Neural cell (in vitro differentiated cells): ENCODE measurements around the gene CDC5L.

Source experiments
- CTCF ChIP-seq: fragments of 450-650 bp; IDR thresholded peaks from 2 replicates; pipeline ENCODE4 v1.5.1; 2014; ENCODE audit warnings: antibody characterized with exemption, mild to moderate bottlenecking, moderate library complexity; ENCODE audit not compliant: poor library complexity, severe bottlenecking
- EP300 ChIP-seq: fragments of 450-650 bp; conservative IDR thresholded peaks from 2 replicates; pipeline ENCODE4 v1.6.1; 2014; ENCODE audit warnings: antibody characterized with exemption, mild to moderate bottlenecking, moderate library complexity; ENCODE audit not compliant: poor library complexity, severe bottlenecking
- EZH2 ChIP-seq: fragments of 200-600, 300-800 bp; shearing (Covaris generic), sonication (generic); IDR thresholded peaks from 2 replicates; pipeline ENCODE4 v1.6.1; 2014; ENCODE audit warnings: antibody characterized with exemption, low read length, borderline replicate concordance, mild to moderate bottlenecking; ENCODE audit not compliant: insufficient read depth, poor library complexity, severe bottlenecking
- MXI1 ChIP-seq: fragments of 450-650 bp; conservative IDR thresholded peaks from 2 replicates; pipeline ENCODE4 v1.6.1; 2014; ENCODE audit warnings: antibody characterized with exemption, mild to moderate bottlenecking; ENCODE audit not compliant: poor library complexity, severe bottlenecking
- POLR2AphosphoS5 ChIP-seq: IDR thresholded peaks from 2 replicates; pipeline ENCODE4 v1.6.1; 2012
- RAD21 ChIP-seq: fragments of 450-650 bp; conservative IDR thresholded peaks from 2 replicates; pipeline ENCODE4 v1.6.1; 2014; ENCODE audit warnings: antibody characterized with exemption, mild to moderate bottlenecking, moderate library complexity
- REST ChIP-seq: IDR thresholded peaks from 2 replicates; pipeline ENCODE4 v1.6.1; 2012; ENCODE audit warnings: borderline replicate concordance
- SMC3 ChIP-seq: fragments of 450-650 bp; conservative IDR thresholded peaks from 2 replicates; pipeline ENCODE4 v1.6.1; 2014; ENCODE audit warnings: antibody characterized with exemption, mild to moderate bottlenecking, moderate library complexity; ENCODE audit not compliant: poor library complexity
- TAF1 ChIP-seq: IDR thresholded peaks from 2 replicates; pipeline ENCODE4 v1.6.1; 2012; ENCODE audit warnings: low read depth

- TF ChIP-seq CTCF: no peak
- no peak for TF ChIP-seq TAF1
- TF ChIP-seq REST: no peak
- no peak for TF ChIP-seq RAD21
- TF ChIP-seq EZH2: no peak
- no peak for TF ChIP-seq POLR2AphosphoS5
- no peak for TF ChIP-seq MXI1
- no peak for TF ChIP-seq EP300
- TF ChIP-seq SMC3: no peak
Measured at GRCh38 chr6:44363377-44363926, 24.1 kb upstream of the CDC5L start.
